HG03432 (cell line): ENCODE results near the gene UBR4.

Source experiments
- ATAC-seq: cut with Tn5 transposase; IDR thresholded peaks from one replicate; pipeline ENCODE4 v1.9.1; 2021; ENCODE audit warnings: mild to moderate bottlenecking, moderate library complexity; ENCODE audit not compliant: unreplicated experiment

Gene UBR4

GRCh38 chr1:19151537-19151936 is 58.5 kb downstream of the UBR4 start:
- no peak for ATAC-seq

GRCh38 chr1:19149736-19150135 is 60.3 kb downstream of the UBR4 start:
- ATAC-seq, result no peak

GRCh38 chr1:19140465-19140864 is 69.6 kb downstream of the UBR4 start:
- no peak for ATAC-seq

- ATAC-seq, result no peak
These were observed 70.4 kb downstream of the UBR4 start for GRCh38 chr1:19139711-19140110.

- no peak for ATAC-seq
These were observed 71.0 kb downstream of the UBR4 start for GRCh38 chr1:19138958-19139581.

GRCh38 chr1:19138331-19138730 is 71.7 kb downstream of the UBR4 start:
- ATAC-seq, result no peak

- no peak for ATAC-seq
These were observed 72.9 kb downstream of the UBR4 start for GRCh38 chr1:19137158-19137557.

GRCh38 chr1:19133360-19133759 is 76.7 kb downstream of the UBR4 start:
- ATAC-seq, result no peak

GRCh38 chr1:19130468-19130867 is 79.6 kb downstream of the UBR4 start:
- ATAC-seq, result no peak

GRCh38 chr1:19128968-19129514 is 81.0 kb downstream of the UBR4 start:
- ATAC-seq, result no peak

GRCh38 chr1:19124273-19124672 is 85.8 kb downstream of the UBR4 start:
- ATAC-seq, result no peak

- no peak for ATAC-seq
These were observed 86.2 kb downstream of the UBR4 start for GRCh38 chr1:19123837-19124236.

- no peak for ATAC-seq
These were observed 87.4 kb downstream of the UBR4 start for GRCh38 chr1:19122668-19123067.

- ATAC-seq, result no peak
These were observed 88.9 kb downstream of the UBR4 start for GRCh38 chr1:19121192-19121591.

- ATAC-seq, result no peak
These were observed 90.0 kb downstream of the UBR4 start for GRCh38 chr1:19120070-19120469.

- no peak for ATAC-seq
These were observed 94.8 kb downstream of the UBR4 start for GRCh38 chr1:19115082-19115808.

GRCh38 chr1:19113697-19114092 is 96.4 kb downstream of the UBR4 start:
- ATAC-seq, result no peak

GRCh38 chr1:19112891-19113696 is 97.0 kb downstream of the UBR4 start:
- ATAC-seq, result no peak

- ATAC-seq, result no peak
These were observed 99.7 kb downstream of the UBR4 start for GRCh38 chr1:19110257-19110927.

GRCh38 chr1:19109545-19109944 is 100.5 kb downstream of the UBR4 start:
- no peak for ATAC-seq

- no peak for ATAC-seq
These were observed 108.8 kb downstream of the UBR4 start for GRCh38 chr1:19101244-19101643.
